Spleen (tissue), 11 donors: ENCODE results near the gene MANBA. TPM values are rescaled to one million over a fixed set of nuclear protein-coding genes. Genes with fewer than 3 reads are reported as not detected.
A peak's percentile ranks its signal among the peaks of the same experiment; 100 is the strongest.

Experiments used
- DNase-seq: peaks from one replicate; pipeline ENCODE4 v3.0.0-alpha.2; 2020
- H3K27ac ChIP-seq, 8 donors: fragments of 200-600 bp; sonication (generic) in 7 of 8; 1 replicate in 4 of 8; 2 replicates in 4 of 8; pipeline versions ENCODE4 v1.5.0 to v1.8.0; 2016 to 2021; ENCODE audit warnings: inconsistent platforms in 4 of 8, mild to moderate bottlenecking in 4 of 8, moderate library complexity in 1 of 8
- H3K27me3 ChIP-seq, 7 donors: fragments of 200-600 bp; sonication (generic) in 6 of 7; replicated peaks in 1 of 7; 1 replicate in 4 of 7; 2 replicates in 3 of 7; pipeline versions ENCODE4 v1.5.0 to v1.8.0; 2016 to 2021; ENCODE audit warnings: inconsistent platforms in 3 of 7, mild to moderate bottlenecking in 1 of 7
- H3K36me3 ChIP-seq, 6 donors: fragments of 200-600 bp; sonication (generic) in 5 of 6; 1 replicate in 4 of 6; 2 replicates in 2 of 6; pipeline versions ENCODE4 v1.5.0 to v1.8.0; 2016 to 2021; ENCODE audit warnings: inconsistent platforms in 2 of 6
- H3K4me1 ChIP-seq, 6 donors: fragments of 200-600 bp; sonication (generic) in 5 of 6; 1 replicate in 3 of 6; 2 replicates in 3 of 6; pipeline versions ENCODE4 v1.5.0 to v1.8.0; 2016 to 2021; ENCODE audit warnings: inconsistent platforms in 3 of 6
- H3K4me3 ChIP-seq, 8 donors: fragments of 200-600 bp; sonication (generic) in 7 of 8; 1 replicate in 4 of 8; 2 replicates in 4 of 8; pipeline versions ENCODE4 v1.5.0 to v1.8.0; 2016 to 2021; ENCODE audit warnings: inconsistent platforms in 4 of 8, mild to moderate bottlenecking in 4 of 8, moderate library complexity in 2 of 8
- H3K9me3 ChIP-seq, 8 donors: fragments of 200-600 bp; sonication (generic) in 7 of 8; 1 replicate in 4 of 8; 2 replicates in 4 of 8; pipeline versions ENCODE4 v1.5.0 to v1.8.0; 2016 to 2021; ENCODE audit warnings: inconsistent platforms in 4 of 8
- CTCF ChIP-seq, 11 experiments: fragments of 200-600 bp in 7 of 11; fragments of 450-650 bp in 4 of 11; sonication (generic) in 4 of 11; IDR thresholded peaks in 8 of 11; conservative IDR thresholded peaks in 3 of 11; 1 replicate in 7 of 11; 2 replicates in 4 of 11; pipeline versions ENCODE4 v1.4.0 to v1.8.0; 2016 to 2021; ENCODE audit warnings: antibody characterized with exemption in 11 of 11, inconsistent platforms in 4 of 11, mild to moderate bottlenecking in 1 of 11
- POLR2A ChIP-seq, 3 donors: fragments of 450-650 bp; IDR thresholded peaks; one replicate each; pipeline ENCODE4 v1.5.1; 2017; ENCODE audit warnings: antibody characterized with exemption in 3 of 3, mild to moderate bottlenecking in 1 of 3
- POLR2AphosphoS5 ChIP-seq, 3 donors: sonication (generic); formaldehyde crosslinking; IDR thresholded peaks; one replicate each; pipeline ENCODE4 v1.5.1; 2017; ENCODE audit warnings: antibody characterized with exemption in 3 of 3
- WGBS, 5 donors: extraction: QIAGEN DNeasy Blood & Tissue Kit in 3 of 5; methylation state at CpG; one replicate each; pipeline versions ENCODE4 v1.1.5 to v1.1.7; 2013 to 2018; 5-methylcytosine and 5-hydroxymethylcytosine counted together
- intact Hi-C: fragments of 100-400 bp; cut with DNase I; formaldehyde crosslinking; loops from one replicate; pipeline ENCODE4 v1.15.0; 2023; ENCODE audit warnings: low total_unique reads
- polyA plus RNA-seq, 3 donors: library from polyadenylated mRNA; stranded (reverse); fragments of 200-250 nt; gene quantifications; one replicate each; pipeline ENCODE4 v1.2.1, GENCODE V29; 2013
- total RNA-seq, 7 donors: library from RNA; depleted of rRNA in 3 of 7; stranded (reverse); fragments of >200 nt in 3 of 7; fragmentation: NEBNext Ultra II Directional in 4 of 7; extraction: Animal tissue kit (Norgen Biotek cat#: 25700) in 4 of 7; gene quantifications; one replicate each; pipeline versions ENCODE4 v1.1.0 to v1.2.1, GENCODE V29; 2016 to 2021
- donor health status: healthy with polysubstance abuse.
- donor health status: DM: no; HTN: no; CAD: no; lungs with moderate emphysema.
- donor health status: DM: no; HTN: no; CAD: no.
- donor health status: Bipolar disorder and iron deficiency.
- donor health status: healthy.
- donor health status: DM: no; HTN: no; CAD: no.
- donor health status: DM: yes; HTN: yes; CAD: no.

MANBA gene
- total and polyA plus RNA-seq, 10 donors, result 15.7 to 112 (median 50.3) TPM

GRCh38 chr4:102642631-102643298, 118.0 kb downstream of the MANBA start:
- no peak for TF ChIP-seq CTCF (IDR thresholded peaks at IDR 0.05 in 8 of 11, conservative IDR thresholded peaks at IDR 0.05 in 3 of 11)
- no peak for TF ChIP-seq POLR2AphosphoS5 (IDR thresholded peaks at IDR 0.05)
- no peak for TF ChIP-seq POLR2A (IDR thresholded peaks at IDR 0.05)
- Histone ChIP-seq H3K27me3 (no peaks in the 10 kb centered on the region), H3K4me3 (no peak overlapping the region), H3K36me3 (peaks cover 0 to 79% (median 19%) of the 10 kb centered on the region in 6 donors), H3K27ac (peak overlapping the region in 4 of 8 donors; percentile 3 to 49 (median 20)), H3K4me1 (no peaks in the 10 kb centered on the region), H3K9me3 (no peaks in the 10 kb centered on the region)
- WGBS, 5 donors, result 73 to 81% (median 76%) methylated on average over 5 of the region's 5 CpGs
- DNase-seq, result no peak
- intact Hi-C loops, result no loop called here

GRCh38 chr4:102641793-102642192, 119.0 kb downstream of the MANBA start:
- Histone ChIP-seq H3K4me1 (no peaks in the 10 kb centered on the region), H3K27me3 (no peaks in the 10 kb centered on the region), H3K9me3 (no peaks in the 10 kb centered on the region), H3K4me3 (no peak overlapping the region), H3K27ac (no peak overlapping the region), H3K36me3 (peaks cover 0 to 81% (median 23%) of the 10 kb centered on the region in 6 donors)
- TF ChIP-seq POLR2A (IDR thresholded peaks at IDR 0.05) (no peak), CTCF (IDR thresholded peaks at IDR 0.05 in 8 of 11, conservative IDR thresholded peaks at IDR 0.05 in 3 of 11) (no peak), POLR2AphosphoS5 (IDR thresholded peaks at IDR 0.05) (no peak)
- no peak for DNase-seq
- intact Hi-C loops, result no loop called here

GRCh38 chr4:102640669-102641068, 120.1 kb downstream of the MANBA start:
- H3K4me3 ChIP-seq, result no peak overlapping the region
- TF ChIP-seq POLR2AphosphoS5 (IDR thresholded peaks at IDR 0.05) (no peak), POLR2A (IDR thresholded peaks at IDR 0.05) (no peak), CTCF (IDR thresholded peaks at IDR 0.05 in 8 of 11, conservative IDR thresholded peaks at IDR 0.05 in 3 of 11) (no peak)
- 87 to 97% (median 93%) methylated on average over 4 of the region's 4 CpGs for WGBS, 5 donors
- intact Hi-C loops, result no loop called here
- H3K9me3 ChIP-seq, result no peaks in the 10 kb centered on the region
- H3K4me1 ChIP-seq, result no peaks in the 10 kb centered on the region
- no peaks in the 10 kb centered on the region for H3K27me3 ChIP-seq
- no peak overlapping the region for H3K27ac ChIP-seq
- H3K36me3 ChIP-seq, result peaks cover 0 to 81% (median 28%) of the 10 kb centered on the region in 6 donors
- DNase-seq, result no peak

GRCh38 chr4:102639598-102639997, 121.2 kb downstream of the MANBA start:
- H3K4me3 ChIP-seq, result no peak overlapping the region
- H3K4me1 ChIP-seq, result no peaks in the 10 kb centered on the region
- H3K36me3 ChIP-seq, result peaks cover 0 to 84% (median 29%) of the 10 kb centered on the region in 6 donors
- no peaks in the 10 kb centered on the region for H3K27me3 ChIP-seq
- WGBS, 5 donors, result 85 to 94% (median 92%) methylated on average over 7 of the region's 7 CpGs
- no peak for DNase-seq
- intact Hi-C loops, result no loop called here
- no peak for TF ChIP-seq CTCF (IDR thresholded peaks at IDR 0.05 in 8 of 11, conservative IDR thresholded peaks at IDR 0.05 in 3 of 11)
- no peak for TF ChIP-seq POLR2A (IDR thresholded peaks at IDR 0.05)
- no peak for TF ChIP-seq POLR2AphosphoS5 (IDR thresholded peaks at IDR 0.05)
- H3K27ac ChIP-seq, result no peak overlapping the region
- H3K9me3 ChIP-seq, result no peaks in the 10 kb centered on the region
